Endothelial cell (in vitro differentiated cells): ENCODE measurements around the gene NCKAP1. TPM values are rescaled to one million over a fixed set of nuclear protein-coding genes. Genes with fewer than 3 reads are reported as not detected.

Experiments
- DNase-seq: peaks from one replicate; pipeline ENCODE4 v3.0.0; 2021; ENCODE audit warnings: low spot score
- H3K27ac Mint-ChIP-seq: one replicate; pipeline ENCODE4 v1.8.0; 2021; ENCODE audit warnings: mixed read lengths, inconsistent platforms; ENCODE audit not compliant: unreplicated experiment
- H3K27me3 Mint-ChIP-seq: one replicate; pipeline ENCODE4 v1.8.0; 2021; ENCODE audit warnings: mild to moderate bottlenecking, moderate library complexity, mixed read lengths, inconsistent platforms; ENCODE audit not compliant: unreplicated experiment
- H3K36me3 Mint-ChIP-seq: one replicate; pipeline ENCODE4 v1.8.0; 2021; ENCODE audit warnings: mild to moderate bottlenecking, low read depth, mixed read lengths, inconsistent platforms; ENCODE audit not compliant: unreplicated experiment
- H3K4me1 Mint-ChIP-seq: one replicate; pipeline ENCODE4 v1.8.0; 2021; ENCODE audit warnings: mild to moderate bottlenecking, mixed read lengths, inconsistent platforms; ENCODE audit not compliant: unreplicated experiment
- H3K4me3 Mint-ChIP-seq: one replicate; pipeline ENCODE4 v1.8.0; 2021; ENCODE audit warnings: mild to moderate bottlenecking, mixed read lengths, inconsistent platforms; ENCODE audit not compliant: unreplicated experiment
- H3K9me3 Mint-ChIP-seq: one replicate; pipeline ENCODE4 v1.8.0; 2021; ENCODE audit warnings: mixed read lengths, inconsistent platforms; ENCODE audit not compliant: unreplicated experiment
- CTCF ChIP-seq: fragments of 200-600 bp; sonication (generic); IDR thresholded peaks from one replicate; pipeline ENCODE4 v1.5.0; 2021; ENCODE audit warnings: antibody characterized with exemption; ENCODE audit not compliant: unreplicated experiment
- total RNA-seq: library from RNA; stranded (reverse); fragmentation: NEBNext Ultra II Directional; extraction: Animal tissue kit (Norgen Biotek cat#: 25700); gene quantifications from one replicate; pipeline ENCODE4 v1.2.1, GENCODE V29; 2021; ENCODE audit not compliant: unreplicated experiment

NCKAP1 gene
- total RNA-seq, 1 donor from 2014 or later: 171 TPM

- Mint-ChIP-seq H3K27ac (no peak overlapping the region), H3K4me1 (peaks cover 6% of the 10 kb centered on the region), H3K4me3 (no peak overlapping the region), H3K36me3 (peaks cover 25% of the 10 kb centered on the region), H3K9me3 (no peaks in the 10 kb centered on the region), H3K27me3 (no peaks in the 10 kb centered on the region)
- no peak for DNase-seq
- TF ChIP-seq CTCF: no peak
Measured at GRCh38 chr2:182924306-182924705, 114.0 kb downstream of the NCKAP1 start.

GRCh38 chr2:182921234-182921633 is 117.0 kb downstream of the NCKAP1 start:
- peaks cover 42% of the 10 kb centered on the region for H3K36me3 Mint-ChIP-seq
- H3K27me3 Mint-ChIP-seq: no peaks in the 10 kb centered on the region
- H3K9me3 Mint-ChIP-seq: no peaks in the 10 kb centered on the region
- no peak for DNase-seq
- H3K4me3 Mint-ChIP-seq: no peak overlapping the region
- TF ChIP-seq CTCF: no peak
- no peaks in the 10 kb centered on the region for H3K4me1 Mint-ChIP-seq
- no peak overlapping the region for H3K27ac Mint-ChIP-seq

DNA sequence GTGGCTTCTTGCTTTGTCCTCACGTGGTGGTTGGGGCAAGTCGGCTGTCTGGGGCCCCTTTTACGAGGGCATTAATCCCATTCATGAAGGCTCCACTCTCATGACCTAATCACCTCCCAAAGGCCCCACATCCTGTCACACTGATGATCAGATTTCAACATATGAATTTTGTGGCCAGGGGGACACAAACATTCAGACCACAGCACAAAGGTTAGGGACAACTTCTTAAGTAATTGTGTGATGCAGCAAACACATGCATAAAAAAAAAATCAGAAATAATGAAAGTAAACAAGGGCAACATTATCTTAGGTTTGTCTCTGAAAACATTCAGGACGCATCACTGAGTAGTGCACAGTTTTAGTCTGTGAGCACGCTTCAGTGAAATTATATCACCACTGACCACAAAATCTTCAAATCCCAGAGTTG is 117.6 kb downstream of the NCKAP1 start:
- TF ChIP-seq CTCF: no peak
- peaks cover 42% of the 10 kb centered on the region for H3K36me3 Mint-ChIP-seq
- H3K9me3 Mint-ChIP-seq: no peaks in the 10 kb centered on the region
- no peak overlapping the region for H3K4me3 Mint-ChIP-seq
- no peak for DNase-seq
- peak overlapping the region; percentile 48 for H3K27ac Mint-ChIP-seq
- no peaks in the 10 kb centered on the region for H3K4me1 Mint-ChIP-seq
- no peaks in the 10 kb centered on the region for H3K27me3 Mint-ChIP-seq

GRCh38 chr2:182920089-182920488 is 118.2 kb downstream of the NCKAP1 start:
- Mint-ChIP-seq H3K36me3 (peaks cover 42% of the 10 kb centered on the region), H3K4me1 (no peaks in the 10 kb centered on the region), H3K27me3 (no peaks in the 10 kb centered on the region), H3K27ac (no peak overlapping the region), H3K4me3 (no peak overlapping the region), H3K9me3 (no peaks in the 10 kb centered on the region)
- DNase-seq: no peak
- TF ChIP-seq CTCF: no peak

GRCh38 chr2:182918961-182919652 is 119.2 kb downstream of the NCKAP1 start:
- peaks cover 48% of the 10 kb centered on the region for H3K36me3 Mint-ChIP-seq
- no peak overlapping the region for H3K4me3 Mint-ChIP-seq
- no peaks in the 10 kb centered on the region for H3K9me3 Mint-ChIP-seq
- DNase-seq: no peak
- H3K27me3 Mint-ChIP-seq: no peaks in the 10 kb centered on the region
- TF ChIP-seq CTCF: no peak
- no peaks in the 10 kb centered on the region for H3K4me1 Mint-ChIP-seq
- H3K27ac Mint-ChIP-seq: no peak overlapping the region
